Uterus (tissue), 2 donors: ENCODE data around the gene CHGA.

Experiments
- POLR2A ChIP-seq, 2 donors: fragments of 450-650 bp; IDR thresholded peaks; one replicate each; pipeline ENCODE4 v1.6.1; 2016; ENCODE audit warnings: antibody characterized with exemption in 2 of 2, mild to moderate bottlenecking in 1 of 2, moderate library complexity in 1 of 2
- TF ChIP-seq, protein P1 (sequence below), 4 experiments: fragments of 200-600 bp in 2 of 4; fragments of 450-650 bp in 2 of 4; sonication (generic) in 2 of 4; IDR thresholded peaks; one replicate each; pipeline ENCODE4 v1.5.1; 2016 to 2019; ENCODE audit warnings: antibody characterized with exemption in 4 of 4, mild to moderate bottlenecking in 2 of 4, moderate library complexity in 1 of 4

- TF ChIP-seq, protein P1, sequence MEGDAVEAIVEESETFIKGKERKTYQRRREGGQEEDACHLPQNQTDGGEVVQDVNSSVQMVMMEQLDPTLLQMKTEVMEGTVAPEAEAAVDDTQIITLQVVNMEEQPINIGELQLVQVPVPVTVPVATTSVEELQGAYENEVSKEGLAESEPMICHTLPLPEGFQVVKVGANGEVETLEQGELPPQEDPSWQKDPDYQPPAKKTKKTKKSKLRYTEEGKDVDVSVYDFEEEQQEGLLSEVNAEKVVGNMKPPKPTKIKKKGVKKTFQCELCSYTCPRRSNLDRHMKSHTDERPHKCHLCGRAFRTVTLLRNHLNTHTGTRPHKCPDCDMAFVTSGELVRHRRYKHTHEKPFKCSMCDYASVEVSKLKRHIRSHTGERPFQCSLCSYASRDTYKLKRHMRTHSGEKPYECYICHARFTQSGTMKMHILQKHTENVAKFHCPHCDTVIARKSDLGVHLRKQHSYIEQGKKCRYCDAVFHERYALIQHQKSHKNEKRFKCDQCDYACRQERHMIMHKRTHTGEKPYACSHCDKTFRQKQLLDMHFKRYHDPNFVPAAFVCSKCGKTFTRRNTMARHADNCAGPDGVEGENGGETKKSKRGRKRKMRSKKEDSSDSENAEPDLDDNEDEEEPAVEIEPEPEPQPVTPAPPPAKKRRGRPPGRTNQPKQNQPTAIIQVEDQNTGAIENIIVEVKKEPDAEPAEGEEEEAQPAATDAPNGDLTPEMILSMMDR (IDR thresholded peaks at IDR 0.05) = no peak
- no peak for TF ChIP-seq POLR2A (IDR thresholded peaks at IDR 0.05)
These were observed 61.3 kb downstream of the CHGA start for GRCh38 chr14:92984082-92984788.
